GM18873 (cell line): ENCODE results near the gene RPL15.
"Not testable (repeated sequence)": the region's sequence is repeated elsewhere in the genome, so short reads cannot be mapped to it uniquely, and the experiment has no call there.

Source experiments
- ATAC-seq: cut with Tn5 transposase; IDR thresholded peaks from one replicate; pipeline ENCODE4 v1.9.1; 2021; ENCODE audit warnings: mild to moderate bottlenecking, moderate library complexity, moderate number of reproducible peaks; ENCODE audit not compliant: unreplicated experiment, low FRiP score

The RPL15 gene

DNA sequence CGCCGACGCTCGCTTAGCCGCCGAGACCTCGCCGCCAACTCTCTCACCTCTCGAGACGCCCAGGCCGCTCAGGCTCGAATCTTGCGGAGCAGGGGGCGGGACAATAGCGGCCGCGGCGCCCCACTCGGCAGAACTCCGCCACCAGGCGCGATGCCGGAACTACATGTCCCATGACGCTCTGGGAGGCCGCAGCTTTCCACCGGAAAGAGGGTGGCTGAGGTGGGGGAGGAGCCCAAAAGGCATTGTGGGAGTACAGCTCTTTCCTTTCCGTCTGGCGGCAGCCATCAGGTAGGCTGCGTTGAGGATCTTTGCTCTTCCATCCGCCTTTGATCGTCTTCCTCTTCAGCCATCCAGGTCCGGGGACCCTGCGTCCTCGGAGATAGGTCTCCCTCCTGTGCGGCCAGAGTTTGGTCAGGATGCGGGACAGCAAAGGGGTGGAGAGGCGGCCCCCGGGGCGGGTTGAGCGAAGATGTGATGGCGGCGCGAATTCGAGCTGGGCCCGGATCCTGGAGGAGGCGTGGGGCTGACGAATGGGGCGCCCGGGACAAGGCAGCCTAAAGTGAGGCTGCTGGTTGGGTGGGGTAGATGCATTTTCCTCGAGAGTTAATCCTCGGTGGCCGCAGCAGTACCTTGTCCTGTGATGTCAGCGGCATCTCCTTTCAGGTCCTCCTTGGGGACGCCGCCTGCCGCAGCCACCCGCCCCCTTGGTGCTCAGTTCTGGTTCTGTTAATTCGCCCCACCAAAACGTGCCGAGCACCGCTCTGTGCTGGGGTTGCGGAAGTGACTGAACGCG lies at the start of gene RPL15, which contains the start of gene NKIRAS1:
RPL15 (plus strand) TSS at position 247 of the 793 bp plus-strand sequence. CDS start 728 bp downstream, outside the sequence.
NKIRAS1 (minus strand) TSS at position 105 of the 793 bp plus-strand sequence. CDS start 6,086 bp downstream, outside the sequence.
- ATAC-seq = peak; percentile 96

DNA sequence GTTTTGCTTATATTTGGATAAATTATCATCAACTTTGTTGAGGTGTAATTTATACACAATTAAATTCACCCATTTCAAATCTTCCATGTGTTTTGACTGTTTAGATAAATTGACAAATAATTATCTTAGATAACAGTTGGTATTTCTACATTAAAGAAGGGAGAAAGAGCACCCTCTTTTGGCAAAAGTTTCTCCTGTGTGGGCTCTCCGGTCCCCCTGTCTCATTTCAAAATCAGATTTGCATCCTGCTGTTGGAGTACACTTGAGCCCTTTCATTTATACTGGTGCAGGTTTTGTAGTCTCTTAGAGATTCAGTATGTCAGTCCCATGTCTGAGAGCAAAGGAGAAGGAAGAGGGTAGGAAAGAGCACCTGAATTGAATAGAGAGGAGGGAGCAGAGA lies 49.5 kb upstream of the RPL15 start:
- ATAC-seq = no peak

DNA sequence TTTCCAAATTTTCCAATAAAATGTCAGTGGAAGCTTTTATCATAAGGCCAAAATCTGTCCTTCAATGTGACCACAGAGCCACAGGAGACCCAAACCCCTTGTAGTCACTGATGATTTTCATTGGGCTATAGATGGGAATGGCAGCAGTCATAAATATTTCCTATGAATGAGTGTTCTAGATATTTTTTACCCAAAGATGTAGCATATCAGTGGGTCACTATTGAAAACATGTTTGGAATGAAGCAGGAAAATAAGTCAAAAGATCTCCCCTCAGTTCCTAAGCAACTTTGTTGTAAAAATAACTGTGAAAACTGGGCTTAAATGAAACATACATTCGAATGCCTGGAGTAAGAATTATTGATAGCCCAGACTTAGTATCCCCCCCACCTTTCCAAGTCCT lies 49.1 kb upstream of the RPL15 start:
- no peak for ATAC-seq

DNA sequence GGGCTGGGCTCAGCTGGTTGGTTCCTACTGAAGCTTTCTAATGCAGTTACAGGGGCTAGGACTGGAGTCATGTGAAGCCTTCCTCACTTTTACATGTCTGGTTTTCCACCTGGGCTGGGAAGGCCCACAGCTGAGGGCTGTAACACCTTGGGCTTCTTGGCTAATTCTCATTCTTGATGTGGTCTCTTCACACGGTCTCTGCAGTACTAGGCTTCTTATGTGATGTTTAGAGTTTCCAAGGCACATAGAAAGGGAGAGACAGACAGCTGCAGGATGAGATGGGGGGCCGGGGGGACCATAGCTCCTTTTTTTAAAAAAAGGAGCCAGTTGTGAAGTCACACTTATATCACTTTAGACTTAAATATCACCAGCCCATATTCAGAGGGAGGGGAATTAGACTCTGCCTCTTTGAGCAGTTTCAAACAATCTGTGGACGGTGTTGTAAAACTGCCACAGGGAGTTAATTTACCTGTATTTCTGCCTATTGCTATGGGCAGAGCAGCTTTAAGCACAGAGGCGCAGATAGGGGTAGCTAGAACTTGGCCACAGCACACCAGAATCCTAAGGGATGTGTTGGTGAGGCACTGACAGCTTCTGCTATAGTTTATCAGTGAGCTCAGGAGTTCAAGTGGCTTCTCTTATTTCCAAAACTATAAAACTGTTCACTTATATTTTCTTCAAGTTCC lies 46.8 kb upstream of the RPL15 start:
- ATAC-seq = no peak

DNA sequence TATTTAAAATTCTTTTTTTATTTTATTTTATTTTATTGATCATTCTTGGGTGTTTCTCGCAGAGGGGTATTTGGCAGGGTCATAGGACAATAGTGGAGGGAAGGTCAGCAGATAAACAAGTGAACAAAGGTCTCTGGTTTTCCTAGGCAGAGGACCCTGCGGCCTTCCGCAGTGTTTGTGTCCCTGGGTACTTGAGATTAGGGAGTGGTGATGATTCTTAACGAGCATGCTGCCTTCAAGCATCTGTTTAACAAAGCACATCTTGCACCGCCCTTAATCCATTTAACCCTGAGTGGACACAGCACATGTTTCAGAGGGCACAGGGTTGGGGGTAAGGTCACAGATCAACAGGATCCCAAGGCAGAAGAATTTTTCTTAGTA lies 46.3 kb upstream of the RPL15 start:
- ATAC-seq = not testable (repeated sequence)

DNA sequence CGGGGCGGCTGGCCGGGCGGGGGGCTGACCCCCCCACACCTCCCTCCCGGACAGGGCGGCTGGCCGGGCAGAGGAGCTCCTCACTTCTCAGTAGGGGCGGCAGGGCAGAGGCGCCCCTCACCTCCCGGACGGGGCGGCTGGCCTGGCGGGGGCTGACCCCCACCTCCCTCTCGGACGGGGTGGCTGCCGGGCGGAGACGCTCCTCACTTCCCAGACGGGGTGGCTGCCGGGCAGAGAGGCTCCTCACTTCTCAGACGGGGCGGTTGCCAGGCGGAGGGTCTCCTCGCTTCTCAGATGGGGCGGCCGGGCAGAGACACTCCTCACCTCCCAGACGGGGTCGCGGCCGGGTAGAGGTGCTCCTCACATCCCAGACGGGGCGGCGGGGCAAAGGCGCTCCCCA lies 45.6 kb upstream of the RPL15 start:
- ATAC-seq = not testable (repeated sequence)

DNA sequence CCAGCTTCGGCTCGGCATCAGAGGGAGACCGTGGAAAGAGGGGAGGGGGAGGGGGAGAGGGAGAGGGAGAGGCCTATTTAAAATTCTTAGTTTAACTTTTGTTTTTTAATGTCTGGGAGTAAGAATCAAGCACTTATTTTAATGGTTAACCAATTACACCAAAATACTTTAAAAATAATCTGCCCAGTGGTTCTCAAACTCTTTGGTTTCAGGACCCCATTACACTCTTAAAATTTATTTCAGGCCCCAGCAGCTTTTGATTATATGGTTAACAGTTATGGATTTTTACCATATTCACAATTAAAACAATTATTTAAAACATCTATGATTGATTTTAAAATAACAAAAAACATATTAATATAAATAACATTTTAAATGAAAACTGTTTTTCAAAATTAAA lies 44.6 kb upstream of the RPL15 start:
- ATAC-seq = no peak

DNA sequence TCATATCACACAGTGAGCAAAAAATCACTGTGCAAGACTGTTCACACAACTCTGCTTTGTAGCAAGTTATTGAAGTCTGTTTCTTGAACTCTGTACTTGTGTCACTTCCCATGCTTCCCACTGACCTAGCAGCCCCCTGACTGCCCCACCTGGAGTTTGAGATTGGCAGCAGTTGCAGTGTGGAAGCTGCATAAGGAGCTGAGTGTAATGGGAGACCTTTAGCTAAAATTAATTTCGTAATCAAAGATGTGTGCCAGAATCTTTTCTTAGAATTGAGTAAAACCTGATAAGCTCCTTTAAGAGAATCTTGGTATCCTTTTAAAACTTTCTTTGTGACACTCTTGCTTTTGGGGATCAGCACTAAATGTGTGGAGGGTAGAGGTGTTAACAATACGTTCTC lies 43.0 kb upstream of the RPL15 start:
- no peak for ATAC-seq

DNA sequence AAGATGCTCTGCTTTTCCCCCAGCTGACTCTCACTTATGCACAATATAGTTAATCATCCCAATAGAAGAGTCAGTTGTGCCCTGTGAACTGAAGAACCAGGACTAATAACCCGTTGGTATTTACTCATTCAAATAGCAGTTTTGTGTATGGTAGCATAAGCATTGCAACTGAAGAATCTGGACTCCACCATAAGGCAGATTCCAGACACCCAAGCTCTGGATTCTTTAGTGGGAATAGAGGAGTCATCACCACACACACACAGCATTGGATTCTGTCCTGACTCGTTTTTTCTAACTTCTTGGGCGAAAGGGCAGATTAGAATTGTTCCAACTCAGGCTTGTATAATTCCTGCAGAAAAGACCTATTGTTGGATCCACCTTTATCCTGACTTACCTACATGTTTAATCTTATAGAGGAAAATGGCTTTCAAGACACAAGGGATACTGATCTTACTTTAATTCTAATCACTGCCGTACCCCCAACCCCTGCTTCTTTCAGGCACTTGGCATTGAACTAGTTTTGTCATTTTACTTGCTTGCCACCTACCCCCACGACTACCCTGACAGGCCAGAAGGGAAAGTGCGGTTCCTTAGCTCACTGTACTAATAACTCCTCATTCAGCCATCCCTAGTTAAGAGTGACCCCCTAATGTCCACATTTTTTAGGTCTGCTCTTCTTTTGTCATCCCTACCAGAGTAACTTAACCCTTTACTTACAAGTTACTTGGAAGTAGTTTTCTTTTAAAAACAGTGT lies 42.4 kb upstream of the RPL15 start:
- no peak for ATAC-seq

DNA sequence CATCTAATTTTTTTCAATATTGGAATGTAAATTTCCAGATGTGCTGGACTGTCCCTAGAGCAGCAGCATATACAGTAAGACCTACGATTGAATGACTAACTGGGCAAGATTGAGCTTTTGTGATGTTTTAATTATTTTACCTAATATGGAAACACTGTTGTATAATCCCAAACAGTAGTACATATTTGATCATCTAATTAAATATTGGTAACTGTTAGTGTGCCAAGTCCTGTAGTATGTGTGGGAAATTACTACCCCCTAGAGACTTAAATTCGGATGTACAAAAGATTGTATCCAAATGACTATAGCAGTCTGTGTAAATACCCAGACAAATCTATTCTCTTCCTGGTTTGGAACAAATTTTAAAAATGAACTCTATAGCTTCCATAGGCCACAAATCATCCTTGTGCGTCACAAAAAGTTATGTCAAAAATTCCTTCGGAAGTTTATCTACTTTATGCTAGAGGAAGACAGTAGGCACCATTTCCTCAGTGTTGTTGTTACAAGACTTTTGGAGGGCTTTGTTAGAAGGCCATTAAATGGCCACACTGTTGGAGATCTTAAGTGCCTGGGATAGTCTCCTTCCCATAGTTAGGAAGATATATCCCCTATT lies 41.7 kb upstream of the RPL15 start:
- ATAC-seq = no peak

DNA sequence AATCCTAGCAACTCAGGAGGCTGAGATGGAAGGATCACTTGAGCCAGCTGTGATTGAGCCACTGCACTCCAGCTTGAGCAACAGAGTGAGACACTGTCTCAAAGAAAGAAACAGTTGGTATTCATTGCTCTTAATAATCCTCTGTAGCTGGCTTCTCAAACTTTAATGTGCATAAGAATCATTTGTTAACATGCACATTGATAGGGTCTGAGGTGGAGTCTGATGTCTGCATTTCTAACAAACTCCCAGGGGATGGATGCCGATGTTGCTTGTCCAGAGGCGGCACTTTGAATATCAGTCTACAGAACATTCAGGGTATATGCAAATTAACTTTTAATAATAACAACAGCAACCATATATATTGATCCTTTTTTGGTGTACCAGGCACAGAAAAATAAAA lies 40.0 kb upstream of the RPL15 start:
- ATAC-seq = no peak

DNA sequence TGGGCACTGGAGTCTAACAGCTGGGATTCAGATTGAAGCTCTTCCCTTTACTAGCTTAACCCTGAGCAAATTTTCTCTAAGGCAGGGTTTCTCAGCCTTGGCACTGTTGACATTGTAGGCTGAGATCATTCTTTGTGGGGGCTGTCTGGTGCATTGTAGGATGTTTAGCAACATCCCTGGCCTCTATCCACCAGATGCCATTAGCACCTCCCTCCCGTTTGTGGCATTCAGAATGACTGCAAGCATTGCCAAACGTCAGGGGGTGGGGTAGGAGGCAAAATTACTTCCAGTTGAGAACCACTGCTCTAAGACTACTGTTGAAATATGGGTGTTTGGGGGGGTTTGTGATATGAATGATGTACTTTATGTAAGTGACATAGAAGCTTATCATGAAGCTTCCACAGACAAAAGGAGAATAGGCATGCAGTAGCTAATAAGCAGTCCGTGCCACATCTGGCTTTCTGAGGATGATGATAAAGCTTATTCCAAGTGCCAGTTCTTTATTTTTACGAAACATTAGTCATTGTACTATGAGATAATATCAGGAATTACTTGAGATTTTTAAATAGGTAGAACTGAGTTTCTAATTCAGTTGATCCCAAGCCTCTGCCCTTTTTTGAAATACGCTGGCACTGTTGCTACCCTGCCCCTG lies 39.5 kb upstream of the RPL15 start:
- no peak for ATAC-seq

DNA sequence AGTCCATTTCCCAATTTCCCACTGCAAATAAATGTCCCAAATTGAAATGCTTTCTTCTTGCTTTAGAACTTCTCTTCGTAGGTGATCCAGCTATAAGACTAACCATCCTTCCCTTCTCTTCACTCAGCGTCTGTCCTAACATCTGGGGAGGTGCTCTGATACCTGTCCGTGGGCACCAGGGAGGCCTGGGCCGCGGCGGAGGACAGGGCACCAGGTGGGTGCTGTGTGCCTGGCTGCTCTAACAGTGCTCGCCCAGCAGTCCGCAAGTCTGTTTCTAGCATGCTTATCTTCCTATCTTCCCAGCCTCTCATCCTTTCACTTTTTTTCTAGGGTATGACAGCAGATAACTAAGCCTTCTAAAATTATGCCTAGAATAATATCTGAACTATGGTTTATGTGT lies 37.4 kb upstream of the RPL15 start:
- no peak for ATAC-seq

DNA sequence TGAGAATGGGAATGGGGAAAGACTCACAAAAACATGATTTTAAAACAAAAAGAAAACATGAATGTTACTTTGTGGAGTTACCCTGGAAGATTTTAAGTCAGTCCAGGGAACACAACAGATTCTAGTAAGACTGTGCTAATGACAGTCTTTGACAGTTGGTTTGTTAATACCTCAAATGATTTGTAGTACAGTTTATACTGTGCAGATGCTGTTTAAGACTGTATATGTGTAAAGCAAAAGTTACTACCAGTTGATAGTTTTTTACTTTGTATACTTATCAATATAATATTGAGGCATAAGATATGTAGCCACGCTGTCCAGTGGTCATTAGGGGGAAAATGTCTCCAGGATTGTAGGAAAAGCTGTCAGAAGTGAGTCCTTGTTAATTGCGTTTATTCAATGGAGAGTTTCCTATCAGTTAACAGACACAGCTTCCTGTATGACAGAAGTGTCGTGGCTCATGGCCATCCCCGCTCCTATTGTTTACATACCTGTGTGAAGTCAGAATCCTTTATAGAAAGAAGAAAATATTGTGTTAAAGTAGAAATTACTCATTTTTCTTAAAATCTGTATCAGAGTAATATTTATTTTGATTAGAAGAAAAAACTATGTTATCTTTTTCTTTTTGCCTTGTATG lies 36.1 kb upstream of the RPL15 start:
- ATAC-seq = no peak

DNA sequence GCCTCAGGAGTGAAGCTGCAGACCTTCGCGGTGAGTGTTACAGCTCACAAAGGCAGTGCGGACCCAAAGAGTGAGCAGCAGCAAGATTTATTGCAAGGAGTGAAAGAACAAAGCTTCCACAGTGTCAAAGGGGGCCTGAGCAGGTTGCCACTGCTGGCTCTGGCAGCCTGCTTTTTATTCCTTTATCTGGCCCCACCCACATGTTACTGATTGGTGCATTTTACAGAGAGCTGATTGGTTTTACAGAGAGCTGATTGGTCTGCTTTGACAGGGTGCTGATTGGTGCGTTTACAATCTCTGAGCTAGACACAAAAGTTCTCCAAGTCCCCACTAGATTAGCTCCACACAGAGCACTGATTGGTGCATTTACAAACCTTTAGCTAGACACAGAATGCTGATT lies 34.9 kb upstream of the RPL15 start:
- not testable (repeated sequence) for ATAC-seq

DNA sequence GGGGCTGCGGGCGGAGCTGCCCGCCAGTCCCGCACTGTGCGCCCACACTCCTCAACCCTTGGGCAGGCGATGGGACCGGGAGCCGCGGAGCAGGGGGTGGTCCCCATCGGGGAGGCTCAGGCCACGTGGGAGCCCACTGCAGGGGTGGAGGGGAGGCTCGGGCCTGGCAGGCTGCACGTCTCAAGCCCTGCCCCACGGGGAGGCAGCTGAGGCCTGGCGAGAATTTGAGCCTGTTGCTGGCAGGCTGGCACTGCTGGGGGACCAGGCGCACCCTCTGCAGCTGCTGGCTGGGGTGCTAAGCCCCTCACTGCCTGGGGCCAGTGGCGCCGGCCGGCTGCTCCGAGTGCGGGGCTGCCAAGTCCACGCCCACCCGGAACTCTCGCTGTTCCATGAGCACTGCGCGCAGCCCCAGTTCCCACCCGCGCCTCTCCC lies 34.4 kb upstream of the RPL15 start:
- ATAC-seq = no peak

DNA sequence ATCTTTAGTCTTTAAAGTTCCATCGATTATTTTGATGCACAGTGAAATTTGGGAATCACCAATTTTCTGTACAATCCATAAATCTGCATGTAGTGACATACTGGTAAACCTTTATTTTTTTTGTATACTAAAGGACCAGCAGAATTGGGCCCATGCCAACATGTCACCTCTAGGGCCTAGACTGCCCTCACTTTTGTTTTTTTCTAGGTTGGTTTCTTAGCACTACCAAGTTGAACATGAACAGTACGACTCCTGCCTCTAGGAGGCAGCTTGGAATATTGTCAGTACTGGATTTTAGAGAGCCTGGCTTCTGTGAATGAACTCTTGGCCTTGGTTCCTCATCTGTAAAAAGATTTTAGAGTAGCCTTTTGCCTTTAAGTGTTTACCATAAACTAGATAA lies 32.5 kb upstream of the RPL15 start:
- no peak for ATAC-seq

DNA sequence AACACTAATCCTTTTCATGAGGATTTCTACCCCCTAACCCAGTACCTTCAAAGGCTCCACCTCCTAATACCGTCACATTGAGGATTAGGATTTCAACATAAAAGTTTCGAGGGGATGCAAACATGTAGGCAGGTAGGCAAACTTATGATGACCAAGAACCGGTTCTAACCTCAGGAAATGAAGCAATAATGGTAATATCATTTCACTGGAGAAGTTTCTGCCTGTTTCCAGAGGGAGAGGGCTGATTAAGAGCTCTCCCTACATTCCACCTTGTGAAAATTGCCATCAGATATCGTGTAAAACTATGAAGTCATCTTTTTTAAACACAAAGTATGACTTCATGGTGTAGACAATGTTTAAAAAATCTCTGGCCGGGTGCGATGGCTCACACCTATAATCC lies 31.7 kb upstream of the RPL15 start:
- ATAC-seq = no peak

DNA sequence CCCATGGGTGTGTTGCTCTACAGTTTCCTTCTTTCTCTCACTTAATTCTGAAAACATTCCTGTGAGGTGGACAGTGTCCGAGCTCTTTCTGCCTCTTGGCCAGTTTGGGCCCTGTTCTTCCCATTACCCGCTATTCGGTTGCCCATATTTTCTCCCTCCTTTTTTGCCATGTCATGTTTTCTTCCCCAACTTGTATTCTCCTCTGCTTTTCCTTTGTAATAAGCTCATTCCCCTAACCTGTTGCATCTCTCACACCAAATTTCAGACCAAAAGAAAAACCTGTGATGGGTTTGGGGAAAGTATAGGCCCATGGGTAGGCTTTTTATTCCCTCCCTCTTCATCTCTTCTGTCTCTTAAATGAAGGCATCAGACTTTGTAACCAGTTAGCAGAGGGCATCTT lies 30.6 kb upstream of the RPL15 start:
- no peak for ATAC-seq
